Activated CD4-positive, alpha-beta T cell treated with anti-CD3 and anti-CD28 coated beads, Interleukin-2, amount 10 ng/mL, durations not matched to agents 7 days and 5 days (primary cell): ENCODE data around the gene GNL1. TPM values are rescaled to one million over a fixed set of nuclear protein-coding genes. Genes with fewer than 3 reads are reported as not detected.
A peak's percentile ranks its signal among the peaks of the same experiment; 100 is the strongest.

ENCODE experiments used
- CTCF ChIA-PET: fragments of 350-600 bp; sonication (Branson Sonifier 250); formaldehyde crosslinking; loops from one replicate; lab custom pipeline; 2021; ENCODE audit warnings: antibody characterized with exemption; lab: Charles Lee
- POLR2A ChIA-PET: fragments of 350-600 bp; sonication (Branson Sonifier 250); formaldehyde crosslinking; loops from one replicate; lab custom pipeline; 2021; ENCODE audit warnings: antibody characterized with exemption; lab: Charles Lee
- DNase-seq: peaks from one replicate; pipeline ENCODE4 v3.0.0-alpha.2; 2020
- H3K27ac Mint-ChIP-seq: one replicate; pipeline ENCODE4 v1.8.0; 2021; ENCODE audit warnings: mild to moderate bottlenecking, moderate library complexity, mixed read lengths
- H3K27me3 Mint-ChIP-seq: one replicate; pipeline ENCODE4 v1.8.0; 2021; ENCODE audit warnings: mixed read lengths
- H3K36me3 Mint-ChIP-seq: one replicate; pipeline ENCODE4 v1.8.0; 2021; ENCODE audit warnings: low read depth, mixed read lengths
- H3K4me1 Mint-ChIP-seq: one replicate; pipeline ENCODE4 v1.8.0; 2021; ENCODE audit warnings: mixed read lengths
- H3K4me3 Mint-ChIP-seq: one replicate; pipeline ENCODE4 v1.8.0; 2021; ENCODE audit warnings: mild to moderate bottlenecking, moderate library complexity, mixed read lengths
- H3K9me3 Mint-ChIP-seq: one replicate; pipeline ENCODE4 v1.8.0; 2021; ENCODE audit warnings: mixed read lengths
- total RNA-seq, 2 experiments: library from RNA; stranded (reverse); gene quantifications; one replicate each; pipeline ENCODE4 v1.2.3, GENCODE V29; 2021

Gene GNL1
- total RNA-seq, 2 experiments from 2014 or later, result 51.5 to 59.9 TPM

DNA sequence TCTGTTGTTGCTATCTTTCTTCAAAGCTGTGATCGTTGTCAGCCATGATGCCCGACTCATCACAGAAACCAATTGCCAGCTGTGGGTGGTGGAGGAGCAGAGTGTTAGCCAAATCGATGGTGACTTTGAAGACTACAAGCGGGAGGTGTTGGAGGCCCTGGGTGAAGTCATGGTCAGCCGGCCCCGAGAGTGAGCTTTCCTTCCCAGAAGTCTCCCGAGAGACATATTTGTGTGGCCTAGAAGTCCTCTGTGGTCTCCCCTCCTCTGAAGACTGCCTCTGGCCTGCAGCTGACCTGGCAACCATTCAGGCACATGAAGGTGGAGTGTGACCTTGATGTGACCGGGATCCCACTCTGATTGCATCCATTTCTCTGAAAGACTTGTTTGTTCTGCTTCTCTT lies 34.2 kb upstream of the GNL1 start:
- Mint-ChIP-seq H3K9me3 (no peaks in the 10 kb centered on the region), H3K4me1 (peaks cover 3% of the 10 kb centered on the region), H3K36me3 (peaks cover 58% of the 10 kb centered on the region), H3K4me3 (no peak overlapping the region), H3K27ac (no peak overlapping the region), H3K27me3 (no peaks in the 10 kb centered on the region)
- no peak for DNase-seq
- ChIA-PET POLR2A (no interaction called here), CTCF (interaction anchor here (0.7 to 1.9 kb wide), 6 partner anchors 13 to 165 kb away, joined by 3 to 7 read pairs (median 4); no protein-coding TSS in a partner anchor)

DNA sequence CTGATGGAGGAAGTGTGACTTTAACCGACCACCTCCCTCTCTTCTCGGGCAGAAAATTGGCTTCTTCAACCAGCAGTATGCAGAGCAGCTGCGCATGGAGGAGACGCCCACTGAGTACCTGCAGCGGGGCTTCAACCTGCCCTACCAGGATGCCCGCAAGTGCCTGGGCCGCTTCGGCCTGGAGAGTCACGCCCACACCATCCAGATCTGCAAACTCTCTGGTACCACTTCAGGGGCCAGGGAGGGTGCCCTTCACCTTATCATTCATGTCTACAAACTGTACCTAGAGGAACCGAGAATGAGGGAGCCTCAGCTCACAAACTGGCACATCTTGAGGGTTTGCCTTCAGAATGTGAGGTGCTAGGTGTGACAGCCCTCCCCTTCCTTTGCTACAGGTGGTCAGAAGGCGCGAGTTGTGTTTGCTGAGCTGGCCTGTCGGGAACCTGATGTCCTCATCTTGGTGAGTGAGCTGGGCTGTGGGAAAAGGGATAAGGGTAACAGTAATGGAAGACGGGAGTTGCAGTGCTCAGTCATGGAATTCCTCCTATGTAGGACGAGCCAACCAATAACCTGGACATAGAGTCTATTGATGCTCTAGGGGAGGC lies 33.6 kb upstream of the GNL1 start:
- no peaks in the 10 kb centered on the region for H3K9me3 Mint-ChIP-seq
- H3K27ac Mint-ChIP-seq, result no peak overlapping the region
- ChIA-PET CTCF (interaction anchor here (0.7 to 1.9 kb wide), 7 partner anchors 8 to 316 kb away, joined by 3 to 6 read pairs (median 3); no protein-coding TSS in a partner anchor), POLR2A (interaction anchor here (0.6 kb wide), 1 partner anchor 486 kb away, joined by 3 read pairs; no protein-coding TSS in a partner anchor)
- no peaks in the 10 kb centered on the region for H3K27me3 Mint-ChIP-seq
- no peak overlapping the region for H3K4me3 Mint-ChIP-seq
- peaks cover 1% of the 10 kb centered on the region for H3K4me1 Mint-ChIP-seq
- H3K36me3 Mint-ChIP-seq, result peaks cover 60% of the 10 kb centered on the region
- no peak for DNase-seq

DNA sequence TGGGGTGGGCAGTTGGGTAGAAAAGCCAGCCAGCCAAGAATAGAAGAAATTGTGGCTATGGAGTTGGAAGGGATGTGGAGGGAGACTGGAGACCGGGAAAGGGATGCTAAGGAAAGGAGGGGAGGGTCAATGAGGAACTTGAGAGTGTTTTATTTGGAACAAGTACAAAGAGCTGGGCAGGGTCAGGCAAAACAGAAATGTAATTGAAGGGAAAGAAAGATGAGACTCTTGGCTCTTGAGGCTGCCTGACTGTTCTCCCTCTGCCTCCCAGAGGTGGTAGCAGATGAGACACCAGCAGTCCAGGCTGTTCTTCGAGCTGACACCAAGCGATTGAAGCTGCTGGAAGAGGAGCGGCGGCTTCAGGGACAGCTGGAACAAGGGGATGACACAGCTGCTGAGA lies 27.6 kb upstream of the GNL1 start:
- H3K9me3 Mint-ChIP-seq, result no peaks in the 10 kb centered on the region
- no peak for DNase-seq
- H3K4me1 Mint-ChIP-seq, result no peaks in the 10 kb centered on the region
- CTCF ChIA-PET, result interaction anchor here (1.2 to 4.5 kb wide), 3 partner anchors 10 to 14 kb away, joined by 3 to 21 read pairs (median 16); no protein-coding TSS in a partner anchor
- no peak overlapping the region for H3K4me3 Mint-ChIP-seq
- H3K27ac Mint-ChIP-seq, result no peak overlapping the region
- H3K27me3 Mint-ChIP-seq, result no peaks in the 10 kb centered on the region
- peaks cover 68% of the 10 kb centered on the region for H3K36me3 Mint-ChIP-seq
- POLR2A ChIA-PET, result no interaction called here

DNA sequence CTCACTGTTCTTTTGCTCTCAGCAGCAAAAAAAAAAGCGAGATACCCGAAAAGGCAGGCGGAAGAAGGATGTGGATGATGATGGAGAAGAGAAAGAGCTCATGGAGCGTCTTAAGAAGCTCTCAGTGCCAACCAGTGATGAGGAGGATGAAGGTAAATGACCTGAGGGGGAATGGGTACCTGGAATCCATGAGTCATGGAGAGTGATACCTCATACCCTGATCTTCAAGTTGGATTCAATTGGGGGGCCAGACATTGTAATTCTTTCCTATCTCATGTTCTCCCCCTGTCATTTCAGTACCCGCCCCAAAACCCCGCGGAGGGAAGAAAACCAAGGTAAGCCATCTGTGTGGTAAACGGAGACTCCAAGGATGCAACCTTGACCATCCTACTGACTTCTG lies 21.8 kb upstream of the GNL1 start:
- Mint-ChIP-seq H3K27ac (peak overlapping the region; percentile 68), H3K36me3 (peaks cover 61% of the 10 kb centered on the region), H3K4me3 (no peak overlapping the region), H3K27me3 (no peaks in the 10 kb centered on the region), H3K4me1 (peaks cover 25% of the 10 kb centered on the region), H3K9me3 (no peaks in the 10 kb centered on the region)
- POLR2A ChIA-PET, result no interaction called here
- CTCF ChIA-PET, result interaction anchor here (1.0 to 2.0 kb wide), 9 partner anchors 9 to 153 kb away, joined by 3 to 8 read pairs (median 4); no protein-coding TSS in a partner anchor
- no peak for DNase-seq

DNA sequence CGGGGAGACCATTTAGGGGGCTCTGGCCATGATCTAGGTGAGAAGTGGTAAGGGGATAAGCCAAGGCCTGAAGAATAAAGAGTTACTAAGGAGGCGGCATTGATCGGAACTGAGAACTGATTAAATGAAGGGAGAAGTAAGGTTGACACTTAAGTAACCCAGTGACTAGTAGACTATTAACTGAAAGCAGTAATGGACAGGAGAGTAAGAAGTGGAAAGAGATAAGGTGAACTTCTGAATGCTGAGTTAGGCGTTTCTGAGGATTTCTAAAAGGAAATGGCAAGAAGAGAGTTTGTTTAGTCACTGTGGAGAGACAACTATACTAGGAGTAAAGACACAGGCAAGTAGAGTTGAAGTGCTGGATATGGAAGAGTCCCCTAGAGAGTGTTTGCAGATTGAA lies 16.8 kb upstream of the GNL1 start:
- H3K4me1 Mint-ChIP-seq, result peaks cover 61% of the 10 kb centered on the region
- DNase-seq, result no peak
- POLR2A ChIA-PET, result no interaction called here
- no peaks in the 10 kb centered on the region for H3K27me3 Mint-ChIP-seq
- peaks cover 32% of the 10 kb centered on the region for H3K36me3 Mint-ChIP-seq
- CTCF ChIA-PET, result interaction anchor here (0.7 to 1.3 kb wide), 2 partner anchors 40 to 45 kb away, joined by 3 read pairs; no protein-coding TSS in a partner anchor
- peak overlapping the region; percentile 6 for H3K27ac Mint-ChIP-seq
- peak overlapping the region; percentile 94 for H3K4me3 Mint-ChIP-seq
- no peaks in the 10 kb centered on the region for H3K9me3 Mint-ChIP-seq

DNA sequence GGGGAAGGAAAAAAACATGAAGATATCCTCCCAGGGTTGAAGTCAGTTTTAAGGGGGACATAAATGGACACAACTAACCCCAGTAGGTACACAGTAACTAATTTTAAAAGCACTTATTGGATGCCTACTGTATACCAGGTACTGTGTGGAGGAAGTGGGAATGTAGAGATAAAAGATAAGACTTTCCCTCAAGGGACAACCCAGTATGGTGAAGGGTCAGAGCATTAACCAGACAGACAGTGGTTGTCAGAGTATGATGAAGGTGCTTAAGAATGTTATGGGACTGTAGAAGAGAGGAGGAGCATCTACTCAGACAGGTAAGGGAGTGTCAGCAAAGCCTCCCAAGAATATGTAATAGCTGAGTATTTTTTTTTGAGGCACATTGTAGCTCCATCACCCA lies 15.9 kb upstream of the GNL1 start:
- Mint-ChIP-seq H3K27ac (peak overlapping the region; percentile 97), H3K27me3 (no peaks in the 10 kb centered on the region), H3K4me1 (peaks cover 63% of the 10 kb centered on the region), H3K9me3 (no peaks in the 10 kb centered on the region), H3K4me3 (peak overlapping the region; percentile 94), H3K36me3 (peaks cover 22% of the 10 kb centered on the region)
- CTCF ChIA-PET, result no interaction called here
- no peak for DNase-seq
- POLR2A ChIA-PET, result no interaction called here

DNA sequence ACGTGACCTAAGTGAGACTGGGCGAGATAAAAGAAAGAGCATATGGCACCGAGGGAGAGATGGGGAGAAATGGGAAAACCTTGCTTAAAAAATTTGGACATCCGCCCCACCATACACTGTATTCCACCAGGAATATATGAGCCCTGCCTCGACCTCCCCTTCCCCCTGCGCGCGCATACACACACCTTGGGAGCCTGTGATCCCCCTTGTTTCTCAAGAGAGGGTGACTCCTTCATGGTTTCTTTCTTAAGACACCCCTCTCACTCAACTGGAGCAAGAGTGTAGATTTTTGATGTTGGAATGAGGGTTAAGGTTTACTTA lies 15.4 kb upstream of the GNL1 start:
- Mint-ChIP-seq H3K27me3 (no peaks in the 10 kb centered on the region), H3K9me3 (no peaks in the 10 kb centered on the region), H3K27ac (peak overlapping the region; percentile 97), H3K36me3 (peaks cover 18% of the 10 kb centered on the region), H3K4me3 (peak overlapping the region; percentile 94), H3K4me1 (peaks cover 63% of the 10 kb centered on the region)
- POLR2A ChIA-PET, result interaction anchor here (0.6 to 2.4 kb wide), 3 partner anchors 15 to 79 kb away, joined by 4 to 8 read pairs (median 4); partner anchors contain the start of genes GNL1 and PRR3
- no peak for DNase-seq
- CTCF ChIA-PET, result interaction anchor here (0.8 to 1.7 kb wide), 10 partner anchors 9 to 273 kb away, joined by 3 to 10 read pairs (median 4); partner anchors contain the start of gene ATAT1

DNA sequence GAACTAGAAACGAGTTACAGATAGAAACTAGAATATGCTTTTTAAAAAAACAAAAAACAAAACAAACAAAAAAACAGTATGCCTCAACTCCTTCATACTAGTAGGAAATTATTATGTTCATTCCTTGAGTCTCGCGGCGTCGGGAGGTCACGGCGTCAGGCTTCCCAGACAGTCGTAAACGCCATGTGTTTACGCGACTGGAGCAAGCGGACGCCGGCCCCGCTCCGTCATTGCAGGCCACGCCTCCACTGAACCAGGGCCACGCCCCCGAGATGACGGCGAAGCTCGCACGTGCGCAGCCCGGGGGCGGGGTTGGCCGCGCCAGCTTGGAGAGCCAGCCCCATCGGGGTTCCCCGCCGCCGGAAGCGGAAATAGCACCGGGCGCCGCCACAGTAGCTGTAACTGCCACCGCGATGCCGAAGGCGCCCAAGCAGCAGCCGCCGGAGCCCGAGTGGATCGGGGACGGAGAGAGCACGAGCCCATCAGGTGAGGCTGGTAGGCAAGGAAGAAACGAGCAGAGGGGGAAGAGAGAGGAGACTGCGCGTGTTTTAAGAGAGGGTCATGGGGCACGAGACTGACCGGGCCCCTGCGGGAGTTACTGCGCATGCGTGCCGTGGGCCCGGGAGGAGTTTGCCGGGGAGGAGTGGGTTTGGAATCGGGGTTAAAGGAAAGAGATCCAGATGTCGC lies 14.9 kb upstream of the GNL1 start, which contains the start of gene ABCF1:
TSS of gene ABCF1 (plus strand) at position 368 of the 687 bp plus-strand sequence. CDS start at position 414, 46 bp downstream.
- Mint-ChIP-seq H3K27ac (peak within 1 kb of the TSS; percentile 97), H3K9me3 (no peaks in the 10 kb centered on the region), H3K4me1 (peaks cover 59% of the 10 kb centered on the region), H3K36me3 (peaks cover 13% of the 10 kb centered on the region), H3K4me3 (peak within 1 kb of the TSS; percentile 94), H3K27me3 (no peaks in the 10 kb centered on the region)
- peak; percentile 99 for DNase-seq
- CTCF ChIA-PET, result interaction anchor here (0.6 to 1.7 kb wide), 11 partner anchors 9 to 273 kb away, joined by 3 to 10 read pairs (median 4); partner anchors contain the start of gene ATAT1
- POLR2A ChIA-PET, result interaction anchor here (0.6 to 2.4 kb wide), 5 partner anchors 14 to 850 kb away, joined by 4 to 8 read pairs (median 4); partner anchors contain the start of genes GNL1 and PRR3

DNA sequence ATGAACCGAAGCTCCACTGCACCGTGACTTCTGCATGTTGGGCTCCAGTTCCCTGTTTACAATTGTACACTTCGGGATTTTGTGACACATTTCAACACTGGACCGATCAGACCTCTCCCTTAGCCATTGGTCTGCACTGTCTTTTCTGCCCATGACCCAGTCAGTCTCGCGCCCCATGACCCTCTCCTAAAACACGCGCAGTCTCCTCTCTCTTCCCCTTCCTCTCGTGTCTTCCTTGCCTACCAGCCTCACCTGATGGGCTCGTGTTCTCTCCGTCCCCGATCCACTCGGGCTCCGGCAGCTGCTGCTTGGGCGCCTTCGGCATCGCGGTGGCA lies 14.4 kb upstream of the GNL1 start:
- CTCF ChIA-PET, result interaction anchor here (0.6 to 2.1 kb wide), 11 partner anchors 8 to 274 kb away, joined by 3 to 10 read pairs (median 4); partner anchors contain the start of gene PRR3
- POLR2A ChIA-PET, result interaction anchor here (0.6 to 2.4 kb wide), 4 partner anchors 14 to 849 kb away, joined by 4 to 8 read pairs (median 4); partner anchors contain the start of genes GNL1 and PRR3
- peaks cover 60% of the 10 kb centered on the region for H3K4me1 Mint-ChIP-seq
- no peaks in the 10 kb centered on the region for H3K9me3 Mint-ChIP-seq
- H3K27me3 Mint-ChIP-seq, result no peaks in the 10 kb centered on the region
- H3K36me3 Mint-ChIP-seq, result peaks cover 13% of the 10 kb centered on the region
- DNase-seq, result no peak
- H3K4me3 Mint-ChIP-seq, result peak overlapping the region; percentile 94
- peak overlapping the region; percentile 97 for H3K27ac Mint-ChIP-seq

DNA sequence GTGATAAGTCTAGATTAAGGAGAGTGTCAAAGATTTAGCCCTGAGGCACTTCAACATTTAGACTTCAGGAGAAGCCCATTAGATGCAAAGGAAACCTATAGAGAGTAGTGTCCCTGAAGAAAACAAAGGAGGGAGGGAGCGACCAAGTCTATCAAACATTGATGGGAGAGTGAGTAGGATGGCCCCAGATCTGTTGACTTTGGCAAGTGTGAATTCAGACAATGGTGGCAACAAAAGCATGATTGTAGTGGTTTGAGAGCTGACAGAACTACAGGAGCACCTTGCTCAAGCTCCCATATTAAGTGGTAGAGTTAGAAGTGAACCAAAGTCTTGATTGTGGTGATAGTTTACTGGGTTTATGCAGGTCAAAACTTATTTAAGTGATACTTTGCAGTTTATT lies 14.0 kb upstream of the GNL1 start:
- Mint-ChIP-seq H3K27me3 (no peaks in the 10 kb centered on the region), H3K27ac (peak overlapping the region; percentile 97), H3K4me3 (peak overlapping the region; percentile 94), H3K4me1 (peaks cover 61% of the 10 kb centered on the region), H3K9me3 (no peaks in the 10 kb centered on the region), H3K36me3 (peaks cover 13% of the 10 kb centered on the region)
- POLR2A ChIA-PET, result interaction anchor here (0.6 to 2.4 kb wide), 3 partner anchors 13 to 849 kb away, joined by 4 to 8 read pairs (median 4); partner anchors contain the start of genes GNL1 and PRR3
- DNase-seq, result no peak
- CTCF ChIA-PET, result interaction anchor here (0.6 to 2.1 kb wide), 4 partner anchors 10 to 38 kb away, joined by 3 to 10 read pairs (median 5); partner anchors contain the start of gene PRR3

DNA sequence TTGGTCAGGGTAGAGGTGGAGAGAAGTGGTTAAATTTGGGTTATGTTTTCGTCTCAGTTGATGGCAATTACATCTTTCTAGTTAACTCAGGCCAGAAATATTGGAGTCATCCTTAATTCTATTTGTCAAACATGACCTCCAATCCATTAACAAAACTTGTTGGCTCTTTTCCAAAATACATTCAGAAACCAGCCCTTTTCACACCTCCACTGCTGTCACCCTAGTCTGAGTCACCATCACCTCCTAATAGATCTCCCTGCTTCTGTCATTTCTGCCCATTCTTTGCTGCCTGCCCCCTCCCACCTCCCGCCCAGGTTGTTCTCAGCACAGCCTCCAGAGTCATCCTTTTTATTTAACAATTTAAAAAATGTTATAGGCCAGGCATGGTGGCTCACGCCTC lies 12.0 kb upstream of the GNL1 start:
- H3K36me3 Mint-ChIP-seq, result peaks cover 7% of the 10 kb centered on the region
- H3K27me3 Mint-ChIP-seq, result no peaks in the 10 kb centered on the region
- POLR2A ChIA-PET, result no interaction called here
- no peaks in the 10 kb centered on the region for H3K9me3 Mint-ChIP-seq
- no peak overlapping the region for H3K4me3 Mint-ChIP-seq
- peaks cover 44% of the 10 kb centered on the region for H3K4me1 Mint-ChIP-seq
- no peak for DNase-seq
- CTCF ChIA-PET, result interaction anchor here (0.9 kb wide), 1 partner anchor 12 kb away, joined by 3 read pairs; no protein-coding TSS in a partner anchor
- H3K27ac Mint-ChIP-seq, result no peak overlapping the region

DNA sequence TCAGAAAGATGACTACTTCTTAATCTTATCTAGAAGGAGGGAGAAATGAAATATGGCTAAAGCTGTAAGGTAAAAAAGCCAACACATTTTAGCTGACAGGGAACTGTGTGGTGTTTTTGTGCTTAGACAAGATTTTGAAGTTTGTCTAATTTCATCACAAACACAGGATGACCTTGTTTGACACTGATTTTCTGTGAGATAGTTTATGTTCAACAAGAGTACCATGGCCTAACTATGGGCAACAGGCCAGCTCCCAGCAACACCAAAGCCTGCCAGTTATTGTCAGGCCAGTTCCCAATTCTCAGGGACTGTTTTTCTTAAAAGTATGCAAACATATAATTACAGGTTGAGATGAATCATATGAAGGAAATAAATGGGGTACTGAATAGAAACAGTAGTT lies 9.5 kb upstream of the GNL1 start:
- DNase-seq, result no peak
- POLR2A ChIA-PET, result interaction anchor here (0.6 kb wide), 1 partner anchor 52 kb away, joined by 3 read pairs; the partner anchor contains the start of gene MRPS18B
- H3K36me3 Mint-ChIP-seq, result peaks cover 15% of the 10 kb centered on the region
- H3K4me1 Mint-ChIP-seq, result peaks cover 26% of the 10 kb centered on the region
- H3K27ac Mint-ChIP-seq, result no peak overlapping the region
- no peaks in the 10 kb centered on the region for H3K9me3 Mint-ChIP-seq
- no peak overlapping the region for H3K4me3 Mint-ChIP-seq
- CTCF ChIA-PET, result interaction anchor here (0.6 to 1.4 kb wide), 3 partner anchors 22 to 120 kb away, joined by 3 to 4 read pairs (median 3); no protein-coding TSS in a partner anchor
- H3K27me3 Mint-ChIP-seq, result no peaks in the 10 kb centered on the region
